Activated CD4-positive, alpha-beta T cell treated with anti-CD3 and anti-CD28 coated beads, Interleukin-2, Interleukin-6, amounts not matched to agents 100 ng/mL and 50 ng/mL, durations not matched to agents 16 hours and 8 hours (primary cell): Measurements from ENCODE around the gene CHAD.
"Not testable (repeated sequence)": the region's sequence is repeated elsewhere in the genome, so short reads cannot be mapped to it uniquely, and the experiment has no call there.

ENCODE experiments used
- DNase-seq: peaks from one replicate; pipeline ENCODE4 v3.0.0-alpha.2; 2020

The CHAD gene

DNA sequence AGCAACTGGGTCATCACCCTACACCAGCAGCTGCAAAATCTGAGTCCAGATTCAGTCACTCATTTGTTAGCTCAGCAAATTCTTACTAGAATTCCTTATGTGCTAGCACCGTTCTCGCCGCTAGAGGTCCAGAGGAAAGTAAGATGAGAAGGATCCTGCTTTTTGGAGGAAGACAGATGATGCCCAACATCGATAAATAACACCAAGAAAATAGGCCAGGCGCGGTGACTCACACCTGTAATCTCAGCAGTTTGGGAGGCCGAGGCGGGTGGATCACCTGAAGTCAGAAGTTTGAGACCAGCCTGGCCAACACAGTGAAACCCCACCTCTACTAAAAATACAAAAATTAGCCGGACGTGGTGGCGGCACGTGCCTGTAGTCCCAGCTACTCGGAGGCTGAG, 4.1 kb upstream of the CHAD start:
- DNase-seq, result not testable (repeated sequence)

GRCh38 chr17:50472286-50472685, 3.6 kb upstream of the CHAD start:
- DNase-seq, result no peak

DNA sequence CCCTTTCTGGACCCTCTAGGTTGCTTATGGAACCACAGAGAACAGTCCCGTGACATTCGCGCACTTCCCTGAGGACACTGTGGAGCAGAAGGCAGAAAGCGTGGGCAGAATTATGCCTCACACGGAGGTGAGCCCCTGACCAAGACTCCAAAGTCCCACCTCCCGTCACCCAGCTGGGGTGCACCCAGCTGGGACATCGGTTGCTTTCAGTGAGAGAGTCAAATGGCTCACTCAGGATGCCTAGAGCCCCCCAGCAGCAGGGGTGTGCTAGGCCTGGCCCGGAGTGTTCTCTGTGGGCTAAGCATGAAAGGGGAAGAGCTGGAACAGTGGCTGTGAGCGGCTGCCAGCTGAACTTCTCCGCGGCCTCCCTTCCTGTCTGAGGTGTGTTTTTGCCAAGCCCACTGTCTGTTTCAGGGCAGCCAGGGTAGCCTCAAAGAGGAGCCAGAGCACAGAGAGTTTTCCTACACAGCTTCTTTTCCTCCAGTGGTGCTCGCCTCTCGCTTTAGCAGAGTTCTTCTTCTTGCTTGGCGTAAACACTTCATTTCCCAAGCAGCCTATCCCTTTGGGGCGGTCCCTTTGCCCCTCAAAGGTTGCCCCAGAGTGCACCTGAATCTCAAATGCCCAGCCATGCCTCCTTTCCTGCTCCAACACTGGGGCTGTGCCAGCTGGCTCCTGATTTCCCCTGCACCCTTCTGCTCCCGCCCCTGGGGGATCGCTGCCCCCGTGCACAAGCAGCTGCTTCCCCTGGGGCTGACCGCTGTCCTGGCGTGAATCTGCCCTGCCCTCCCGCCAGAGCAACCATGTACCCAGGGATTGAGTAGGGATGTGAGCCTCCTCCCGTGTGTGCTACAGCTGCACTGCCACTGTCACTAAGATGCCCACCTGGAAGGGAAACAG, 2.6 kb upstream of the CHAD start:
- no peak for DNase-seq

DNA sequence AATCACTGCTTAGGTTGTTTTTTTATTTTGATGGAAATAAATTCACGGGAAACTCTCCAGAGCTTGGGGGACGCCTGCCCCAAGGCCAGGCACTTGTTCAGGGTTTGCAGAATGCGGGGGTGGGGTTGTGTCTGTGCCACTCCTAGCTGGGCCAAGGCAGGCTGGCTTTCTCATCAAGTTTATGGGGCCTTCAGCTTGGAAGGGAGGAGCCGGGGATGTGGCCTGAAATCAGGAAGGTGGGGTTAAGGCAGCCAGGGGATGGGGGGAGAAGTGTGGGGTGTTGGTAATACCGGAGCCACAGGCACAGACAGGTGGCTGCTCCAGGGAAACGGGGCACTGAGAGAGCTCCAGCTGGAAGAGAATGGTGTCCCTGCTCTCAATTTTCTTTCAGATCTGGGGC, 1.7 kb upstream of the CHAD start:
- no peak for DNase-seq

DNA sequence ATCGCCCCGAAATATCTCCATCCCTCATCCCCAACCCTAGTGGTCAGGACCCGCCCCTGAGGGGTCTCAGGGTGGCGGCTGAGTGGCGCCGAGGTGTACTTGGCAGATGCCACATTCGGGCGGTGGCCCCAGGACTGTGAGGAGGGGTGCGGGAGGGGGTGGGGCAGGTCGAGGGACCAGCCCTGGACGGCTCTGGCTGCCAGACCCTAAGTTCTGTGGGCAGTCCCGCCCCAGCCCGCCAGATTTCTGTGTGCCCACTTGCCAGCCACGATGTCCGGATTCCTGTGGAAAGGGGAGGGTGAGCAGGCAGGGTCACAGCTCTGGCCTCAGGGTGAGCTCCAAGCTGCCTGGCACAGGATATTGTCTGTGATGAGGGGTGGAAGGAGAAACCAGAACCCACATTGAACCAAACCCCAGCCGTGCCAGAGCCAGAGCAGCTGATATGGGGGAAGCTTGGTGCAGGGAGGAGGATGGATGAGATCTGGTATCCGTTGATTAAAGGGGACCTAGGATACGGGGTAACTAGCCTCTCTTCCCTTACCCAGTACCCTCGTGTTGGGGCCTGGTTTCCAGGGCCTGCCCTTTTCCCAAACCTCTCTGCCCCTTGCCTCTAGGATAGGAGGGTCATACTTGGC, 1.1 kb upstream of the CHAD start:
- DNase-seq, result no peak

GRCh38 chr17:50469208-50469605, 527 bp upstream of the CHAD start:
- DNase-seq, result no peak

GRCh38 chr17:50467855-50468303, 801 bp downstream of the CHAD start:
- no peak for DNase-seq

- DNase-seq, result no peak
Measured at GRCh38 chr17:50467114-50467854, 1.4 kb downstream of the CHAD start.

DNA sequence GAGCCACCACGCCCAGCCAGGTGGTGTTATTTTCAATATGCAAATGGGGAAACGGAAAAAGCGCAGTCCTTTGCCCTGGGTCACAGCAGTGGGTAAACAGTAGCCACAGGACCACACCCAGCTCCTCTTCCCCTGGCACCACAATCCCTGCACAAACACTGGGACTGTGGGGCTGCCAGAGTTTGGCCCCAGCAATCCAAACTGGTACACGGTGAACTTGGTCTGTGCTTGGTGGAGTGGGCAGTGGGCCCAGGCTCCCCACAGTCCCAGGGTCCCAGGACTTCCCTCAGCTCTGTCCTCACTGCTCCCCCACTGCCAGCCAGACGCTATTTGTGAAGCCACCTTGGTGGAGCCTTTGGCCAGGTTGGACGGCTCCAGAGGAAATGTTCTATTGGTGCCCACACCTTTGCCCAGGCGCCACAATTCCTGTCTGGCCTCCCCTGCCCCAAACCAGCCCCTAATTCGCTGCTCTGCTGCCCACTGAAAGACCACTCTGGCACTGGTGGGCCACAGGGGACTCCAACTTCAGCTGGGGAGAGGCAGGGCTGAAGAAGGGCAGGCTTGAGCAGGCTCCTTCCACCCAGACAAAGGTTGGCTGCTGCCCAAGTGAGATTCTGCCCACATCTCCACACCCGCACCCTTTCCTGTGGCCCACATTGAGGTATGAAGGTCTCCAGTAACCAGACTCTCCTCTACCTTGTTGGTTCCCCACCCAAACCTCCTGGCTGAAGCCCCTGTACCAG, 2.1 kb downstream of the CHAD start:
- no peak for DNase-seq

GRCh38 chr17:50465635-50466034, 3.0 kb downstream of the CHAD start:
- no peak for DNase-seq

DNA sequence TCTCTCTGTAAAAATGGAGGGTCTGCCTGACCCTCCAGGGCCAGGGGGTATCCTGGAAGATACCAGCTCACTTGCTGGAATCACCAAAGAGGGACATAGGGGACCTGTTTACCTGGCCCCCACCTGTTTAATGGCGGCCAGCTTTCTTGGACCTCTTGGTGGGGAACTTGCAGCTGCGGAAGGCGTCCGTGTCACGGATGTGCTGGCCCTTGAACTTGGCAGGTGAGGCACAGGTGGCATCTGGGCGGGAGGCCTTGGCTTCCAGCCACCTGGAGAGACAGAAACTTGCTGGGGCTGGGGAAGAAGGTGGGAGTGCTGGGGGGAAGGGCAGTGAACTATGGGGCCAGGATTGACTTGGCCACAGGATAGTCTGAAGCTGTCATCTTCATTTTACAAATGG, 3.5 kb downstream of the CHAD start:
- no peak for DNase-seq

- no peak for DNase-seq
Measured at GRCh38 chr17:50464736-50465135, 3.9 kb downstream of the CHAD start.

DNA sequence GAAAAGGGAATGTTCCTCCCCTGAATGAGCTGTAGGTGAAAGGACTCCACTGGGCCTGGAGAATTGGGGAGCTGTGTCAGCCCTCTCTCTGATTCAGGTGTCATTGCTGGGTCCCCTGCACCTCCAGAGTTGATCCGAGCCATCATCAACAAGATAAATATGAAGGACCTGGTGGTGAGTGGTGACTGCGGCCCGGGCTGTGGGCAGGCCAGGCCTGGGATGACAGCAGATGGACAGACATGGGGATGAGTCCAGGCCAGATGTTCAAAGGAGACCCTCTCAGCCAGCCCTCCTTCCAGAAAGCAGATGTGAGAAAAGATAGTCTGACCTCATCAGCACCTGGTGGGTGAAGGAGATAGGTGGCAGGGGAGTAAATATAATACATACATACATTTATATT, 4.6 kb downstream of the CHAD start:
- DNase-seq, result no peak

DNA sequence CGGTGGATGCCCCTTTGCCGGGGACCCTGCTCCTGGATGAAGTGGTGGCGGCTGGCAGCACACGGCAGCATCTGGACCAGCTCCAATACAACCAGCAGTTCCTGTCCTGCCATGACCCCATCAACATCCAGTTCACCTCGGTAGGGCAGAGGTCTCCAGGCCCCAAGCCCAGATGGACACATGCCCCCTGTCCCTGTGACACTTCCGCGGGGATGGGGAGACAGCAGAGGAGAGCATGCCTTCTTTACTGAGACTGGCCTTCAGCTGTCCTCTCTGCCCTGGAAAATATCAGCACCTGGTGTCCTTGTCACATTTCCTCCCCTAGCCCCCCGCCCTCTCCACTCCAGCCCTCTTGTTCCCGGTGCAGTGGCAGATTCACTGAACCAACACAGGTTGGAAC, 6.2 kb downstream of the CHAD start:
- no peak for DNase-seq

DNA sequence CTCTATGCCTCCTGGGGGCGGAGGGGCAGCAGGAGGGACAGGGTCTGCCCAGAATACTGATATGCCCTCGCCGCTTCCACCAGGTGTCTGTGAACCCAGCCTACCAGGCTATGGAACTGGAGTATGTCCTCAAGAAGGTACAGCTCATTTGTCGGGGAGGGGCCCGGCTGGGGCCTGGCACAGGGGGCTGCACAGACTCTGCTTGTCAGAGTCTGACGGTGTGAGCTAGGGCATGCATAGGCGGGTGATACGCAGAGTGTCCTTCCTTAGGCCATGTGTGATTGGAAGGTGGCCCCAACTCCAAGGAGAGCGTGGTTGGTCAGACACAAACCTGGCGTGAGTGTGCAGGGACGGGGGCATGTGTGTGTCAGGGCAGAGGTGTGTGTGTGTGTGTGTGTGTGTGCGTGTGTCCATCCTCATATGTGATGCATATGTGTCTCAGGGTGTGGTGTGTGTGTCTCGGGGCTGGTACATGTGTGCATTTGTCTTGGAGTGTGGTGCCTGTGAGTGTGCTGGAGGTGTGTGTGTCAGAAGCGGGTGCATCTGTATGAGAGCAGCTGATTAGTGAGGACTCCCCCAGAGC, 7.0 kb downstream of the CHAD start:
- no peak for DNase-seq

DNA sequence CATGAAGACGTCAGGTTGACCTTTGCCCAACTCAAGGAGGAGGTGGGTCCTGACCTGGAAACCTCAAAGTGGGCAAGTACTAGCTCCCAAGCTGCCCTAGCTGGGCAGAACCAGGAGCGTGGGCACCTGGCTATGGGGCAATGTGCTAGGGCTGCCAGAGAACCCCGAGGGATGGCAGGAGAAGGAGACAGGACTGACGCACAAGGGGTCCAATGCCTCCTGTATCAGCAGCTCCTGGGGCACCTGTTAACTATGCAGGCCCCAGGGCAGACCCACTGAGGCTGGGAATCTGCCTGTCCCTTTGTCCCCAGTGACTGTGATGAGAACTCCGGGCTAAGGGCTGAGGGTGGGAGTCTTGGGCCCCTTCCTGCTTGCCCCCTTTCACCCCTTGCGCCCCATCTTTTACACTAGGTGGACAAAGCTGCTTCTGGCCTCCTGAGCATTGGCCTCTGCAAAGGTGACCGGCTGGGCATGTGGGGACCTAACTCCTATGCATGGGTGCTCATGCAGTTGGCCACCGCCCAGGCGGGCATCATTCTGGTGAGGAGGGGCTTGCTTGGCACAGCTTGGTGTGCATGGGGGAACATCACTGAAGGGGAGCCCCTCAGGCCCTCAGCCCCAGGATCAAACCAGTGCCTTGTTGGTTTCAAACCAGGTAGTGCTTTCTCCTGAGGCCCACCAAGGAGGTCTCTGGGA, 7.7 kb downstream of the CHAD start:
- DNase-seq, result no peak

DNA sequence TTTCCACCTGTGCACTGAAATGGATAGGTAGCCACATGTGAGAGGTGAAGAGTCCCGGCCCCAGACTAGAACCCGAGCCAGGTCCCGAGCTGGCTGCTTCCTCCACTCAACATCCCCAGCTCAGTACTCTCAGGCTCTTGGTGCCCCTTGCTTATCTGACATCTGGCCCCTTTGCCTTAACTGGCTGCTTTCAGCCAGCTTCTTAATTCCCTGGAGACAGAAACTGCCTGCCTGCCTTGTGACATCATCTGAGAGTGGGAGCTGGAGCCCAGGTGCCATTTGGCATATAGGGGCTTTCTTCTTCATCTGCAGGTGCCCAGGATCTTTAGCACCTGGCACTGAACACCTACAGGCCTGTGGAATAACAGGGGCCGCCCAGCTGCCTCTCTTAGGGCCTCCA, 8.9 kb downstream of the CHAD start:
- DNase-seq, result no peak

- no peak for DNase-seq
Measured at GRCh38 chr17:50458701-50459676, 9.7 kb downstream of the CHAD start.

DNA sequence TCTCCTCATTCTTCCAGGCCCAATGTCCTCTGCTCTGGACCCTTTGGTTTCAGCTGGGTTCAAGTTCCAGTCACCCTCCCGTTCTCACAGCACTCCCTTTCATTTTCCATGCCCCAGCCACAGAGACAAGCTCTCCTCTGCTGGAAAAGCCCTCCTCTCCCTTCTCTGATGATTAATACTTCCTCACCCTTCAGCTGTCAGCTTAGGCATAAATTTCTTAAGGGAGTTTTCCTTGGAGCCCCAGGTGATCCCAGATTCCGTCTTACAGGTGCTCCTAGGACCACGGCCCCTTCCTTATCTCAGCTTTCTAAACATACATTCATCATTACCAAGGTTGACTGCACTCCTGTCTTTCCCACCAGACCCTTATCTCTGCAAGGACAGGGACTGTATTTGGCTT, 10.4 kb downstream of the CHAD start:
- DNase-seq, result no peak

DNA sequence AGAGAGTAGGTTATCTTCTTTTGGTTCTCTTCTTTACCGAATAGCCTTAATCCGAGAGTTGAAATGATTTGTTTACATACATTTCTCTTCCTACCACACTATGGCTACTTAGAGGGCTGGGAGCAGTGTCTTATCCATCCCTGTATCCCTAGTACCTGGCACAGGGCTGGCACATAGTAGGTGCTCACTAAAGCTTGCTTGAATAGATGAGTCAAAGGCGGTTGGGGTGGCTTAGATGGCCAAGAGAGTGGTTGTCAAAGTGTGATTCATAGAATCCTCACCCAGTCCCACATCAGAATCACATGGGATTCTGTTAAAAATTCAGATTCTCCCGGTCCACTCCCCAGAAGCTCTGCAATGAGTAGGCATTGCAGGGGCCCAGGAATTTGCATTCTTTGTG, 11.1 kb downstream of the CHAD start:
- DNase-seq, result no peak

DNA sequence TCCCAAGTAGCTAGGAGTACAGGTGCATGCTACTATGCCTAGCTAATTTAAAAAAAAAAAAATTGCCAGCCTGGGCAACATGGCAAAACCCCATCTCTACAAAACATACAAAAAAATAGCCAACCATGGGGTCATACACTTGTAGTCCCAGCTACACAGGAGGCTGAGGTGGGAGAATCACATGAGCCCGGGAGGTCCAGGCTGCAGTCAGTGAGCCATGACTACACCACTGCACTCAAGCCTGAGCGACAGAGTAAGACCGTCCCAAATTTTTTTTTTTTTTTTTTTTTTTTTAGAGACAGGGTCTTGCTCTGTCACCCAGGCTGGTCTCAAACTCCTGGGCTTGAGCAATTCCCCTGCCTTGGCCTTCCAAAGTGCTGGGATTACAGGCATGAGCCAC, 14.8 kb downstream of the CHAD start:
- DNase-seq, result no peak
